Lung (tissue), 12 donors: ENCODE data around the gene MTA2. TPM values are rescaled to one million over a fixed set of nuclear protein-coding genes. Genes with fewer than 3 reads are reported as not detected.
A peak's percentile ranks its signal among the peaks of the same experiment; 100 is the strongest.

Experiments used
- ATAC-seq: fragments of 200-7000 bp; cut with Tn5 transposase; one replicate; pipeline ENCODE4 v1.9.1; 2020; ENCODE audit warnings: moderate number of reproducible peaks; ENCODE audit not compliant: insufficient read depth, low FRiP score
- DNase-seq, 3 donors: peaks; one replicate each; pipeline ENCODE4 v3.0.0-alpha.2; 2013 to 2017
- H3K27ac ChIP-seq, 2 donors: one replicate each; pipeline ENCODE4 v1.5.1; 2013; ENCODE audit warnings: mild to moderate bottlenecking in 2 of 2, moderate library complexity in 2 of 2, control low read depth in 1 of 2, inconsistent platforms in 1 of 2, low read depth in 1 of 2, low read length in 1 of 2
- H3K27me3 ChIP-seq, 3 donors: one replicate each; pipeline ENCODE4 v1.5.1; 2013; ENCODE audit warnings: low read length in 2 of 3; ENCODE audit not compliant: control insufficient read depth in 3 of 3, insufficient read depth in 3 of 3
- H3K36me3 ChIP-seq, 4 donors: one replicate each; pipeline ENCODE4 v1.5.1; 2013; ENCODE audit warnings: low read length in 4 of 4, mild to moderate bottlenecking in 1 of 4, moderate library complexity in 1 of 4; ENCODE audit not compliant: control insufficient read depth in 4 of 4, insufficient read depth in 4 of 4
- H3K4me1 ChIP-seq, 5 donors: one replicate each; pipeline ENCODE4 v1.5.1; 2013; ENCODE audit warnings: low read length in 5 of 5, mild to moderate bottlenecking in 2 of 5, moderate library complexity in 1 of 5; ENCODE audit not compliant: control insufficient read depth in 5 of 5, insufficient read depth in 5 of 5
- H3K4me3 ChIP-seq: one replicate; pipeline ENCODE4 v1.5.1; 2013; ENCODE audit warnings: mild to moderate bottlenecking, control low read depth, moderate library complexity
- H3K9ac ChIP-seq, 2 donors: one replicate each; pipeline ENCODE4 v1.5.1; 2013; ENCODE audit warnings: low read length in 2 of 2, control low read depth in 1 of 2; ENCODE audit not compliant: insufficient read depth in 1 of 2
- H3K9me3 ChIP-seq, 4 donors: one replicate each; pipeline ENCODE4 v1.5.1; 2013; ENCODE audit warnings: low read length in 3 of 4, mild to moderate bottlenecking in 1 of 4, moderate library complexity in 1 of 4; ENCODE audit not compliant: control insufficient read depth in 4 of 4, insufficient read depth in 3 of 4
- CTCF ChIP-seq: IDR thresholded peaks from 2 replicates; pipeline ENCODE4 v1.5.1; 2012; ENCODE audit warnings: mild to moderate bottlenecking; ENCODE audit errors: control extremely low read depth, extremely low read depth
- WGBS, 2 donors: extraction: QIAGEN DNeasy Blood & Tissue Kit; methylation state at CpG; one replicate each; pipeline ENCODE4 v1.1.7; 2013; 5-methylcytosine and 5-hydroxymethylcytosine counted together
- polyA plus RNA-seq, 2 donors: library from polyadenylated mRNA; stranded (reverse); fragments of 200-250 nt; gene quantifications; one replicate each; pipeline ENCODE4 v1.2.1, GENCODE V29; 2013
- total RNA-seq, 2 donors: library from RNA; depleted of rRNA in 1 of 2; stranded (reverse); fragments of >200 nt in 1 of 2; gene quantifications; one replicate each; pipeline ENCODE4 v1.2.1, GENCODE V29; 2014 to 2021
- donor health status: control.
- donor health status: control.
- donor health status: Bipolar disorder and iron deficiency.
- donor health status: healthy.
- donor health status: DM: yes; HTN: yes; CAD: no.

Gene MTA2
- total and polyA plus RNA-seq, 4 donors, result 53.7 to 74.4 (median 59.6) TPM

GRCh38 chr11:62648185-62648966 lies 46.7 kb upstream of the MTA2 start:
- Histone ChIP-seq H3K36me3 (peaks cover 0 to 24% (median 18%) of the 10 kb centered on the region in 4 donors), H3K9ac (no peak overlapping the region), H3K9me3 (no peaks in the 10 kb centered on the region), H3K4me1 (peaks cover 0 to 25% (median 6%) of the 10 kb centered on the region in 5 donors), H3K27ac (no peak overlapping the region), H3K4me3 (no peak overlapping the region), H3K27me3 (no peaks in the 10 kb centered on the region)
- 94 to 97% methylated on average over 24 of the region's 24 CpGs for WGBS, 2 donors
- no peak for TF ChIP-seq CTCF
- DNase-seq (no peak), ATAC-seq (no peak)

- no peak for DNase-seq
- no peak overlapping the region for H3K4me3 ChIP-seq
- H3K4me1 ChIP-seq, result peaks cover 0 to 25% (median 6%) of the 10 kb centered on the region in 5 donors
- no peak for TF ChIP-seq CTCF
- H3K27me3 ChIP-seq, result no peaks in the 10 kb centered on the region
- H3K27ac ChIP-seq, result no peak overlapping the region
- no peaks in the 10 kb centered on the region for H3K9me3 ChIP-seq
- ATAC-seq, result no peak
- H3K9ac ChIP-seq, result no peak overlapping the region
- WGBS, 2 donors, result 89 to 91% methylated on average over 6 of the region's 6 CpGs
- H3K36me3 ChIP-seq, result peaks cover 0 to 24% (median 18%) of the 10 kb centered on the region in 4 donors
These were observed 45.9 kb upstream of the MTA2 start for GRCh38 chr11:62647609-62648005.

- ATAC-seq (no peak), DNase-seq (no peak)
- Histone ChIP-seq H3K9me3 (no peaks in the 10 kb centered on the region), H3K4me1 (peaks cover 0 to 20% (median 6%) of the 10 kb centered on the region in 5 donors), H3K27ac (peak overlapping the region in 1 of 2 donors; percentile 55), H3K9ac (peak overlapping the region in 1 of 2 donors; percentile 23), H3K36me3 (peaks cover 0 to 24% (median 18%) of the 10 kb centered on the region in 4 donors), H3K27me3 (no peaks in the 10 kb centered on the region), H3K4me3 (no peak overlapping the region)
- WGBS, 2 donors, result 66 to 73% methylated on average over 32 of the region's 32 CpGs
- TF ChIP-seq CTCF, result no peak
These were observed 45.4 kb upstream of the MTA2 start for GRCh38 chr11:62646825-62647608.
